MM.1S (cell line): ENCODE measurements around the gene PRG3.

Experiments used
- CTCF ChIP-seq: fragments of 300-600 bp; sonication (generic); IDR thresholded peaks from 2 replicates; pipeline ENCODE4 v1.5.1; 2016; ENCODE audit warnings: antibody characterized with exemption, low read length, mixed read lengths
- EZH2 ChIP-seq: fragments of 300-600 bp; sonication (generic); optimal IDR thresholded peaks from 2 replicates; pipeline ENCODE3; 2017; ENCODE audit warnings: low read depth, mild to moderate bottlenecking, antibody characterized with exemption, low read length, mixed read lengths
- EZH2phosphoT487 ChIP-seq: fragments of 300-600 bp; sonication (generic); IDR thresholded peaks from 2 replicates; pipeline ENCODE4 v1.6.1; 2018; ENCODE audit warnings: antibody characterized with exemption, low read length

GRCh38 chr11:57428643-57429042 lies 47.7 kb upstream of the PRG3 start:
- TF ChIP-seq CTCF (no peak), EZH2 (no peak), EZH2phosphoT487 (no peak)
